ENCODE data around the gene PCDH11Y. TPM values are rescaled to one million over a fixed set of nuclear protein-coding genes. Genes with fewer than 3 reads are reported as not detected.
"Not testable (repeated sequence)": the region's sequence is repeated elsewhere in the genome, so short reads cannot be mapped to it uniquely, and the experiment has no call there.

The PCDH11Y gene, protein sequence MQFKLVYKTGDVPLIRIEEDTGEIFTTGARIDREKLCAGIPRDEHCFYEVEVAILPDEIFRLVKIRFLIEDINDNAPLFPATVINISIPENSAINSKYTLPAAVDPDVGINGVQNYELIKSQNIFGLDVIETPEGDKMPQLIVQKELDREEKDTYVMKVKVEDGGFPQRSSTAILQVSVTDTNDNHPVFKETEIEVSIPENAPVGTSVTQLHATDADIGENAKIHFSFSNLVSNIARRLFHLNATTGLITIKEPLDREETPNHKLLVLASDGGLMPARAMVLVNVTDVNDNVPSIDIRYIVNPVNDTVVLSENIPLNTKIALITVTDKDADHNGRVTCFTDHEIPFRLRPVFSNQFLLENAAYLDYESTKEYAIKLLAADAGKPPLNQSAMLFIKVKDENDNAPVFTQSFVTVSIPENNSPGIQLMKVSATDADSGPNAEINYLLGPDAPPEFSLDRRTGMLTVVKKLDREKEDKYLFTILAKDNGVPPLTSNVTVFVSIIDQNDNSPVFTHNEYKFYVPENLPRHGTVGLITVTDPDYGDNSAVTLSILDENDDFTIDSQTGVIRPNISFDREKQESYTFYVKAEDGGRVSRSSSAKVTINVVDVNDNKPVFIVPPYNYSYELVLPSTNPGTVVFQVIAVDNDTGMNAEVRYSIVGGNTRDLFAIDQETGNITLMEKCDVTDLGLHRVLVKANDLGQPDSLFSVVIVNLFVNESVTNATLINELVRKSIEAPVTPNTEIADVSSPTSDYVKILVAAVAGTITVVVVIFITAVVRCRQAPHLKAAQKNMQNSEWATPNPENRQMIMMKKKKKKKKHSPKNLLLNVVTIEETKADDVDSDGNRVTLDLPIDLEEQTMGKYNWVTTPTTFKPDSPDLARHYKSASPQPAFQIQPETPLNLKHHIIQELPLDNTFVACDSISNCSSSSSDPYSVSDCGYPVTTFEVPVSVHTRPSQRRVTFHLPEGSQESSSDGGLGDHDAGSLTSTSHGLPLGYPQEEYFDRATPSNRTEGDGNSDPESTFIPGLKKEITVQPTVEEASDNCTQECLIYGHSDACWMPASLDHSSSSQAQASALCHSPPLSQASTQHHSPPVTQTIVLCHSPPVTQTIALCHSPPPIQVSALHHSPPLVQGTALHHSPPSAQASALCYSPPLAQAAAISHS (N-terminal part only)
- not detected in 2 replicates for polyA plus RNA-seq (2011; rRNA removed)
- polyA minus RNA-seq (2011; rRNA and poly(A)+ RNA removed) = not detected in 2 replicates

- CTCF ChIA-PET; H3K36me3 ChIP-seq (ENCODE audit: control insufficient read depth, insufficient read depth, low read length); H3K4me3 ChIP-seq (ENCODE audit: low read depth, low read length); POLR2A ChIA-PET; DNase-seq (ENCODE audit: low read depth); H3K27me3 ChIP-seq (ENCODE audit: control insufficient read depth, insufficient read depth, low read length): not testable (repeated sequence)
Measured at GRCh38 chrY:5000057-5000456, at the start of gene PCDH11Y. TSS of gene PCDH11Y (plus strand) at chrY:5000296. CDS start at chrY:5057100, 56,804 bp downstream.

DNA sequence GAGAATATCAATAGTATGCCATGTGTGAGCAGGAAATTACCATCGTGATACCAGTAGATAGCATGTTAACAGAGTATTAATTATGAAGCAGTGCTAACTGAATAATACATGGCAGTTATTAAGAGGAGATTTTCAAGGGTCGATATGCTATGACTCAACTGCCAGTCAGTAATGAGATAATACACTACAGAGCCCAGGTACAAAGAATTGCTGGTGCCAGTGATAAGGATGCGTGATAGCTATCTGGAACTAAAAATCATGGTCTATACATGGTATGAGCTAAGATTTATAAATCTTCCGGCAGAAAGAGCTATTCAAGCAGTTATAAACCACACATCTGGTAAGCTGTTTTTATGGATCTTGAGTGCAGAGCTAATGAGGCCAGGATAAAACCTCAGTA, 32.2 kb upstream of the PCDH11Y start:
- CTCF ChIA-PET; H3K27me3 ChIP-seq (ENCODE audit: control insufficient read depth, insufficient read depth, low read length); H3K4me3 ChIP-seq (ENCODE audit: low read depth, low read length); POLR2A ChIA-PET; H3K36me3 ChIP-seq (ENCODE audit: control insufficient read depth, insufficient read depth, low read length); DNase-seq (ENCODE audit: low read depth): not testable (repeated sequence)

DNA sequence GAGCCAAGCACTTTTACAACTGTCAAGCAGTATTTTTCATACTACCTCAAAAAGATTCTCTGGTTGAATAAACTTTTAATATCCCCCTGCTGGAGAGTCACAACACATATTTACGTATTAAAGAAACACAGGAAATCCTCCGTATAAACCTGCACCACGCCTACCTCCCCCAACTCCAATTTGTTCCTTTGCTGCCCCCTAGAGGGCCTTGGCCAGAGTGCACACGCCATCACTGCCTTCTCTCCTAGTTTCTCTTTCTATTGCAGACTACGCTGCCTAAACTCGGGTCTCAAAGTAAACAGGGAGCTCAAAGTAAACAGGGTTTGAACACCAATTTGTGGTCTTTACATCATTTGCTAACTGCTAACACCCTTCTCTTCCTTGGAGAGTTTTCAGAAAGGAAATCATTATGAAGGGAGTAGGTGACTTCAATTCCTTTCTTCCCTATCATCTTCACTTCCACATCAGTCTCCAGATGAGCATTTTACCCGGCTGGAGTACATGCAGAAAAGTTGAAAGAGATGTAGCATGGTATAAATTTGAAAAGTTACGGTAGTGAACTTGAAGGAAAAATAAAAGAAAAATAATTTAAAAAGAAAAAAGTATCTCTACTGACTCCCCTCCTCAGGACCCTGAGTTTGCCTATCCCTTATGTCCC, 8.2 kb upstream of the PCDH11Y start:
- H3K27me3 ChIP-seq (ENCODE audit: control insufficient read depth, insufficient read depth, low read length); H3K4me3 ChIP-seq (ENCODE audit: low read depth, low read length); POLR2A ChIA-PET; H3K36me3 ChIP-seq (ENCODE audit: control insufficient read depth, insufficient read depth, low read length); DNase-seq (ENCODE audit: low read depth); CTCF ChIA-PET: not testable (repeated sequence)

GRCh38 chrY:4994892-4995291, 5.2 kb upstream of the PCDH11Y start:
- CTCF ChIA-PET; H3K36me3 ChIP-seq (ENCODE audit: control insufficient read depth, insufficient read depth, low read length); H3K4me3 ChIP-seq (ENCODE audit: low read depth, low read length); DNase-seq (ENCODE audit: low read depth); H3K27me3 ChIP-seq (ENCODE audit: control insufficient read depth, insufficient read depth, low read length); POLR2A ChIA-PET: not testable (repeated sequence)

DNA sequence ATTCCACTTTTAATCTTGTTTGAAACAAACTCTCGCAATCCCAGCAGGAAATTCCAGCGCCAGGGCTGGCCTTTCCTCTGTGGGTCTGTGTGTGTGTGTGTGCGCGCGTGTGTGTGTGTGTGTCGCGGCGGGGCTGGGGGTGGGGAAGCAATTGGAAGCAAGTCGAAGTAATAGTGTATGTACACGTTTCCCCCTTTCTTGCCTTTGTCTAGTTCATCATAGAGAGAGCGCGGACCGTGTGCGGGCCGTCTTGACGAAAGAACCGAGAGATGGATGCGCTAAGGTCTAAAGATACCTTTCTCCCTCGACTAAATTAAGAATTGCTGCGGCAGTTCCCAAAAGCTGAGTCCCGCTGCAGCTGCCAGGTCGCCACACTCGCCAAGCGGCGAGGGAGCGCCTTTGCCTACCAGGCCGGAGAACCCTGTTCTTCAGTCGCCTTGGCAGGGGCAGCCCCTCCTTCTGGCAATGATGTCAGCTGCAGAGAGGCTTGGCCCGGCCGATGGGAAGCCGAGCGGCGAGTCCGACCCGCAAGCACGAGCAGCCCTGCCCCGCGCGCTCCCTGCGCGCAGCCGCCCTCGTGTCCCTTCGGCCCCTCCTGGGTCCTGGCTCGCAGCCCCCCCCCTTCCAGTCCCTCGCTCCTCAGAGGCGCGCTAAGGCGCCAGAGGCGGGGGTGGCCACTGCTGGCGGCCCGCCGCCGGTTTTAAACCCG, 2.5 kb downstream of the PCDH11Y start:
- H3K36me3 ChIP-seq (ENCODE audit: control insufficient read depth, insufficient read depth, low read length); POLR2A ChIA-PET; H3K27me3 ChIP-seq (ENCODE audit: control insufficient read depth, insufficient read depth, low read length); DNase-seq (ENCODE audit: low read depth); CTCF ChIA-PET; H3K4me3 ChIP-seq (ENCODE audit: low read depth, low read length): not testable (repeated sequence)

GRCh38 chrY:5038972-5039523, 39.0 kb downstream of the PCDH11Y start:
- H3K4me3 ChIP-seq (ENCODE audit: low read depth, low read length); POLR2A ChIA-PET; H3K27me3 ChIP-seq (ENCODE audit: control insufficient read depth, insufficient read depth, low read length); DNase-seq (ENCODE audit: low read depth); H3K36me3 ChIP-seq (ENCODE audit: control insufficient read depth, insufficient read depth, low read length); CTCF ChIA-PET: not testable (repeated sequence)

DNA sequence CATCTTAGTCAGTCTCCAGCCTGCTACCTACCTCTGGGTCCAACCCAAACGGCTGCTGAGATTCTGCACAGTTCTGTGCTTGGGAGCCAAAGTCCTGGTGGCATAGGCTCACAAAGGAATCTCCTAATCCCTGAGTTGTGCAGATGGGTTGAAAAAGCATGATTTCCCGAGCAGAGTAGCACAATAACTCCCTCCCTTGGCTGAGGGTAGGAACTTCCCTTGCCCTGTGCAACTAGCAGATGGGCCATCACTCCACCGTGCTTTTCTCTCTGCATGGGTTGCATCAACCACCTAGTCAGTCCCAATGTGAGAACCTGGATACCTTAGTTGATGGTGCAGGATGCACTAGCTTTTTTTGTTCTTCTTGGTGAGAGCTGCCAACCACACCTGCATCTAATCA, 82.9 kb downstream of the PCDH11Y start:
- H3K27me3 ChIP-seq (ENCODE audit: control insufficient read depth, insufficient read depth, low read length); POLR2A ChIA-PET; H3K4me3 ChIP-seq (ENCODE audit: low read depth, low read length); H3K36me3 ChIP-seq (ENCODE audit: control insufficient read depth, insufficient read depth, low read length); CTCF ChIA-PET; DNase-seq (ENCODE audit: low read depth): not testable (repeated sequence)

DNA sequence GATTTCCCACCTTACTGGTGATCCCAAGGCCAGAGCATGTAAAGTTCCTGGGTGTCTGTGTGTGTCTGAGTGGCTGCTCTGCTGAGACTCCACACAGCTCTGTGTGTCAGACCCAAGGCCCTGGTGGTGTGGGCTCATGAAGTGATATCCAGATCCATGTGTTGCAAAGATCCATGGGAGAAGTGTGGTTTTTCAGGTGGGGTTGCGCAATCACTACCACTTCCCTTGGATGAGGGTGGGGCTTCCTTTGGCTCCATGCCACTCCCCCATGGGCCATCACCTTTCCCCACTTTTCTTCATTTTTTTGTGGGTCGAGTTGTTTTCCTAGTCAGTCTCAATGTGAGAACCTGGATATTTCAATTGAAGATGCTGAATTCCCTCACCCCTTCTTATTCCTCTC, 182.9 kb downstream of the PCDH11Y start:
- DNase-seq (ENCODE audit: low read depth); H3K27me3 ChIP-seq (ENCODE audit: control insufficient read depth, insufficient read depth, low read length); H3K4me3 ChIP-seq (ENCODE audit: low read depth, low read length); H3K36me3 ChIP-seq (ENCODE audit: control insufficient read depth, insufficient read depth, low read length); POLR2A ChIA-PET; CTCF ChIA-PET: not testable (repeated sequence)

DNA sequence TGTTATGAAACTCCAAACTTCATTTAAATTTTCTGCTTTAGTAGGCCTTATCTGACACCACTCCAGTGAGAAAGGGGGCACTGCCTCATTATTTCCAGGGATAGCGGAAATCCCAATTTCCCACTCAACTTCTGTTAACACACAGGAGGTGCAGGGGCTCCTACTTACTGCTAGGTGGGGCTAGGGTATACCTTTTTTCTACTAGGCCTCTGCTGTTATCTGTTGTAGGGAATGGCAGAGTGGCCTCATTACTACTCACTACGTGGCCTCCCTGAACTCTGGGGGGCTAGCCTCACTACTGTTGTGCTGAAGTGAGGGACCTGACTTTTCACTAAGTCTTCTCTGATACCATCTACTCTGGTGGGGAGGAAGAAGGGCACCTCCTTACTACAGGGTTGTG, 215.0 kb downstream of the PCDH11Y start:
- H3K4me3 ChIP-seq (ENCODE audit: low read depth, low read length); DNase-seq (ENCODE audit: low read depth); POLR2A ChIA-PET; CTCF ChIA-PET; H3K27me3 ChIP-seq (ENCODE audit: control insufficient read depth, insufficient read depth, low read length); H3K36me3 ChIP-seq (ENCODE audit: control insufficient read depth, insufficient read depth, low read length): not testable (repeated sequence)

GRCh38 chrY:5324931-5325330, 324.8 kb downstream of the PCDH11Y start:
- H3K36me3 ChIP-seq (ENCODE audit: control insufficient read depth, insufficient read depth, low read length); CTCF ChIA-PET; H3K27me3 ChIP-seq (ENCODE audit: control insufficient read depth, insufficient read depth, low read length); DNase-seq (ENCODE audit: low read depth); POLR2A ChIA-PET; H3K4me3 ChIP-seq (ENCODE audit: low read depth, low read length): not testable (repeated sequence)

GRCh38 chrY:5342220-5342619, 342.1 kb downstream of the PCDH11Y start:
- H3K36me3 ChIP-seq (ENCODE audit: control insufficient read depth, insufficient read depth, low read length); H3K4me3 ChIP-seq (ENCODE audit: low read depth, low read length); POLR2A ChIA-PET; DNase-seq (ENCODE audit: low read depth); CTCF ChIA-PET; H3K27me3 ChIP-seq (ENCODE audit: control insufficient read depth, insufficient read depth, low read length): not testable (repeated sequence)

- CTCF ChIA-PET; POLR2A ChIA-PET; H3K27me3 ChIP-seq (ENCODE audit: control insufficient read depth, insufficient read depth, low read length): not testable (repeated sequence)
Measured at GRCh38 chrY:5543705-5544104, 543.6 kb downstream of the PCDH11Y start.

More at GRCh38 chrY:5543705-5544104, 543.6 kb downstream of the PCDH11Y start:
- H3K36me3 ChIP-seq (ENCODE audit: control insufficient read depth, insufficient read depth, low read length); H3K4me3 ChIP-seq (ENCODE audit: low read depth, low read length); DNase-seq (ENCODE audit: low read depth): not testable (repeated sequence)

Measured in BJ (cell line).